Measurements from ENCODE around the gene PALM3. TPM values are rescaled to one million over a fixed set of nuclear protein-coding genes. Genes with fewer than 3 reads are reported as not detected.

PALM3 gene
- total RNA-seq, 1 experiment from 2014 or later = 0.54 TPM

DNA sequence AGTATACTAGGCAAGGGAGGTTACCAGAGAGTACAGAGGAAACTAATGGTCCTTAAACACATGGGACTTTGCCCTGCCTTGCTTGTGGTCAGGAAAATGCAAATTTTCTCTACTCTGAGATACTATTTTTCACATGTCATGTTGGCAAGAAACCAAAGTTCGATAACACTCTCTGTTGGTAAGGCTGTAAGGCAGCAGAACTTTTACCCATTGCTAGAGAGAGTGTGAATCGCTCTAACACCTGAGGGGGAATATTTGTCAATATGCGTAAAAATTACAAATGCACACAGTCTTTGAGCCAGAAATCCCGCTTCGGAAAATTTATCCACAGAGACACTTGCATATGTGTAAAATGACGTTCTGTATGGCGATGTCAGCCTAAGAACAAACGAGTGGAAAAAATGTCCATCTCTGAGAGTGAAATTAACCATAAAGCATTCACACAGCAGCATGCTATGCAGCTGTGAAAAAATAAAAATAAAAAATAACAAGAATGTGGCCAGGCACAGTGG, 46.3 kb downstream of the PALM3 start:
- H3K9me3 ChIP-seq (ENCODE audit: control insufficient read depth, insufficient read depth, low read depth, low read length) = no peaks in the 10 kb centered on the region
- no peaks in the 10 kb centered on the region for H3K4me1 ChIP-seq (ENCODE audit: control insufficient read depth, insufficient read depth, low read length)
- intact Hi-C loops (cut with micrococcal nuclease; ENCODE audit: unreplicated experiment) = no loop called here
- ChIA-PET POLR2A (no interaction called here), CTCF (no interaction called here)
- in situ Hi-C loops (cut with HindIII; ENCODE audit: low pct_unique_long_range_greater_than_20kb, low sequenced_read_pairs) = no loop called here
- no TSS peak for BruUV-seq (replicated peaks)
- H3K27me3 ChIP-seq (ENCODE audit: control insufficient read depth, insufficient read depth, low read length) = no peaks in the 10 kb centered on the region
- no peak for ATAC-seq
- no peak overlapping the region for H3K27ac ChIP-seq (ENCODE audit: low read length)
- H3K4me3 ChIP-seq (ENCODE audit: low read depth in 2 of 2, low read length in 2 of 2) = no peak overlapping the region
- no peaks in the 10 kb centered on the region for H3K36me3 ChIP-seq (ENCODE audit: control insufficient read depth, insufficient read depth, low read length)
- TF ChIP-seq POLR2AphosphoS5 (IDR thresholded peaks at IDR 0.05; ENCODE audit: low read depth, low read length) = no peak
- TF ChIP-seq, protein P1, sequence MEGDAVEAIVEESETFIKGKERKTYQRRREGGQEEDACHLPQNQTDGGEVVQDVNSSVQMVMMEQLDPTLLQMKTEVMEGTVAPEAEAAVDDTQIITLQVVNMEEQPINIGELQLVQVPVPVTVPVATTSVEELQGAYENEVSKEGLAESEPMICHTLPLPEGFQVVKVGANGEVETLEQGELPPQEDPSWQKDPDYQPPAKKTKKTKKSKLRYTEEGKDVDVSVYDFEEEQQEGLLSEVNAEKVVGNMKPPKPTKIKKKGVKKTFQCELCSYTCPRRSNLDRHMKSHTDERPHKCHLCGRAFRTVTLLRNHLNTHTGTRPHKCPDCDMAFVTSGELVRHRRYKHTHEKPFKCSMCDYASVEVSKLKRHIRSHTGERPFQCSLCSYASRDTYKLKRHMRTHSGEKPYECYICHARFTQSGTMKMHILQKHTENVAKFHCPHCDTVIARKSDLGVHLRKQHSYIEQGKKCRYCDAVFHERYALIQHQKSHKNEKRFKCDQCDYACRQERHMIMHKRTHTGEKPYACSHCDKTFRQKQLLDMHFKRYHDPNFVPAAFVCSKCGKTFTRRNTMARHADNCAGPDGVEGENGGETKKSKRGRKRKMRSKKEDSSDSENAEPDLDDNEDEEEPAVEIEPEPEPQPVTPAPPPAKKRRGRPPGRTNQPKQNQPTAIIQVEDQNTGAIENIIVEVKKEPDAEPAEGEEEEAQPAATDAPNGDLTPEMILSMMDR (IDR thresholded peaks at IDR 0.05) = no peak
- TF ChIP-seq, protein P2, sequence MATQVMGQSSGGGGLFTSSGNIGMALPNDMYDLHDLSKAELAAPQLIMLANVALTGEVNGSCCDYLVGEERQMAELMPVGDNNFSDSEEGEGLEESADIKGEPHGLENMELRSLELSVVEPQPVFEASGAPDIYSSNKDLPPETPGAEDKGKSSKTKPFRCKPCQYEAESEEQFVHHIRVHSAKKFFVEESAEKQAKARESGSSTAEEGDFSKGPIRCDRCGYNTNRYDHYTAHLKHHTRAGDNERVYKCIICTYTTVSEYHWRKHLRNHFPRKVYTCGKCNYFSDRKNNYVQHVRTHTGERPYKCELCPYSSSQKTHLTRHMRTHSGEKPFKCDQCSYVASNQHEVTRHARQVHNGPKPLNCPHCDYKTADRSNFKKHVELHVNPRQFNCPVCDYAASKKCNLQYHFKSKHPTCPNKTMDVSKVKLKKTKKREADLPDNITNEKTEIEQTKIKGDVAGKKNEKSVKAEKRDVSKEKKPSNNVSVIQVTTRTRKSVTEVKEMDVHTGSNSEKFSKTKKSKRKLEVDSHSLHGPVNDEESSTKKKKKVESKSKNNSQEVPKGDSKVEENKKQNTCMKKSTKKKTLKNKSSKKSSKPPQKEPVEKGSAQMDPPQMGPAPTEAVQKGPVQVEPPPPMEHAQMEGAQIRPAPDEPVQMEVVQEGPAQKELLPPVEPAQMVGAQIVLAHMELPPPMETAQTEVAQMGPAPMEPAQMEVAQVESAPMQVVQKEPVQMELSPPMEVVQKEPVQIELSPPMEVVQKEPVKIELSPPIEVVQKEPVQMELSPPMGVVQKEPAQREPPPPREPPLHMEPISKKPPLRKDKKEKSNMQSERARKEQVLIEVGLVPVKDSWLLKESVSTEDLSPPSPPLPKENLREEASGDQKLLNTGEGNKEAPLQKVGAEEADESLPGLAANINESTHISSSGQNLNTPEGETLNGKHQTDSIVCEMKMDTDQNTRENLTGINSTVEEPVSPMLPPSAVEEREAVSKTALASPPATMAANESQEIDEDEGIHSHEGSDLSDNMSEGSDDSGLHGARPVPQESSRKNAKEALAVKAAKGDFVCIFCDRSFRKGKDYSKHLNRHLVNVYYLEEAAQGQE (IDR thresholded peaks at IDR 0.05; ENCODE audit: insufficient read depth in 1 of 2, low read depth in 2 of 2, low read length in 1 of 2) = no peak
- TF ChIP-seq SIN3A (IDR thresholded peaks at IDR 0.05; ENCODE audit: borderline replicate concordance, insufficient read depth, low read depth, low read length) = no peak
- no peak for TF ChIP-seq TCF7L2 (IDR thresholded peaks at IDR 0.05; ENCODE audit: low read depth, low read length)
- DNase-seq (ENCODE audit: low read depth, low spot score) = no peak

DNA sequence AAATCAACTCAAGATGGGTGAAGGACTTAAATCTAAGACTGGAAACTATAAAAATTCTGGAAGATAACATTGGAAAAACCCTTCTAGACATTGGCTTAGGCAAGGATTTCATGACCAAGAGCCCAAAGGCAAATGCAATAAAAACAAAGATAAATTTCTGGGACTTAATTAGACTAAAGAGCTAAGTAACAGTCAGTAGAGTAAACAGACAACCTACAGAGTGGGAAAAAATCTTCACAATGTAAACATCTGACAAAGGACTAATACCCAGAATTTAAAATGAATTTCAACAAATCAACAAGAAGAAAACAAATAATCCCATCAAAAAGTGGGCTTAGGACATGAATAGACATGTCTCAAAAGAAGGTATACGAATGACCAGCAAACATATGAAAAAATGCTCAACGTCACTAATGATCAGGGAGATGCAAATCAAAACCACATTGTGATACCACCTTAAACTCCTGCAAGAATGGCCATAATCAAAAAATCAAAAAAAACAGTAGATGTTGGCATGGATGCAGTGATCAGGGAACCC, 49.4 kb downstream of the PALM3 start:
- BruUV-seq (replicated peaks) = no TSS peak
- no peaks in the 10 kb centered on the region for H3K9me3 ChIP-seq (ENCODE audit: control insufficient read depth, insufficient read depth, low read depth, low read length)
- ChIA-PET CTCF (no interaction called here), POLR2A (no interaction called here)
- no peak overlapping the region for H3K4me3 ChIP-seq (ENCODE audit: low read depth in 2 of 2, low read length in 2 of 2)
- H3K27me3 ChIP-seq (ENCODE audit: control insufficient read depth, insufficient read depth, low read length) = no peaks in the 10 kb centered on the region
- ATAC-seq = no peak
- no peaks in the 10 kb centered on the region for H3K36me3 ChIP-seq (ENCODE audit: control insufficient read depth, insufficient read depth, low read length)
- in situ Hi-C loops (cut with HindIII; ENCODE audit: low pct_unique_long_range_greater_than_20kb, low sequenced_read_pairs) (no loop called here), intact Hi-C loops (cut with micrococcal nuclease; ENCODE audit: unreplicated experiment) (no loop called here)
- no peak for TF ChIP-seq SIN3A (IDR thresholded peaks at IDR 0.05; ENCODE audit: borderline replicate concordance, insufficient read depth, low read depth, low read length)
- no peak for TF ChIP-seq TCF7L2 (IDR thresholded peaks at IDR 0.05; ENCODE audit: low read depth, low read length)
- TF ChIP-seq, protein P2 (IDR thresholded peaks at IDR 0.05; ENCODE audit: insufficient read depth in 1 of 2, low read depth in 2 of 2, low read length in 1 of 2) = no peak
- no peak for TF ChIP-seq POLR2AphosphoS5 (IDR thresholded peaks at IDR 0.05; ENCODE audit: low read depth, low read length)
- TF ChIP-seq, protein P1 (IDR thresholded peaks at IDR 0.05) = no peak
- no peak for DNase-seq (ENCODE audit: low read depth, low spot score)
- no peaks in the 10 kb centered on the region for H3K4me1 ChIP-seq (ENCODE audit: control insufficient read depth, insufficient read depth, low read length)
- H3K27ac ChIP-seq (ENCODE audit: low read length) = no peak overlapping the region

Data from Panc1 (cell line).